GM21737 (cell line): Measurements from ENCODE around the gene ZAR1.
A peak's percentile ranks its signal among the peaks of the same experiment; 100 is the strongest.
"Not testable (repeated sequence)": the region's sequence is repeated elsewhere in the genome, so short reads cannot be mapped to it uniquely, and the experiment has no call there.

Experiments used
- ATAC-seq: cut with Tn5 transposase; IDR thresholded peaks from one replicate; pipeline ENCODE4 v1.9.1; 2021; ENCODE audit warnings: mild to moderate bottlenecking, moderate library complexity; ENCODE audit not compliant: unreplicated experiment

Gene ZAR1

GRCh38 chr4:48490012-48490679, at the start of gene ZAR1:
TSS of gene ZAR1 (plus strand) at chr4:48490252. CDS start at chr4:48490292, 40 bp downstream.
- no peak for ATAC-seq

GRCh38 chr4:48440914-48441313, 49.1 kb upstream of the ZAR1 start:
- ATAC-seq = not testable (repeated sequence)

- no peak for ATAC-seq
Observed at GRCh38 chr4:48445704-48446103, 44.3 kb upstream of the ZAR1 start.

GRCh38 chr4:48446642-48447041, 43.4 kb upstream of the ZAR1 start:
- no peak for ATAC-seq

- no peak for ATAC-seq
Observed at GRCh38 chr4:48449151-48449550, 40.9 kb upstream of the ZAR1 start.

GRCh38 chr4:48450740-48451139, 39.3 kb upstream of the ZAR1 start:
- no peak for ATAC-seq

GRCh38 chr4:48451656-48452055, 38.4 kb upstream of the ZAR1 start:
- not testable (repeated sequence) for ATAC-seq

GRCh38 chr4:48454591-48454990, 35.5 kb upstream of the ZAR1 start:
- ATAC-seq = no peak

GRCh38 chr4:48461000-48461399, 29.1 kb upstream of the ZAR1 start:
- ATAC-seq = no peak

- ATAC-seq = no peak
Observed at GRCh38 chr4:48462363-48462762, 27.7 kb upstream of the ZAR1 start.

- ATAC-seq = peak; percentile 90
Observed at GRCh38 chr4:48467442-48467841, 22.6 kb upstream of the ZAR1 start.

GRCh38 chr4:48467891-48468290, 22.2 kb upstream of the ZAR1 start:
- ATAC-seq = no peak

- no peak for ATAC-seq
Observed at GRCh38 chr4:48470137-48470536, 19.9 kb upstream of the ZAR1 start.

GRCh38 chr4:48470570-48470969, 19.5 kb upstream of the ZAR1 start:
- ATAC-seq = no peak

- no peak for ATAC-seq
Observed at GRCh38 chr4:48472794-48473193, 17.3 kb upstream of the ZAR1 start.

GRCh38 chr4:48475770-48476169, 14.3 kb upstream of the ZAR1 start:
- no peak for ATAC-seq

GRCh38 chr4:48478273-48478672, 11.8 kb upstream of the ZAR1 start:
- ATAC-seq = no peak

GRCh38 chr4:48481581-48481980, 8.5 kb upstream of the ZAR1 start:
- no peak for ATAC-seq

- no peak for ATAC-seq
Observed at GRCh38 chr4:48483006-48483776, 6.9 kb upstream of the ZAR1 start, which contains the start of gene SLC10A4. TSS of gene SLC10A4 (plus strand) at chr4:48483343. CDS start at chr4:48483562, 219 bp downstream.

GRCh38 chr4:48483777-48484493, 6.1 kb upstream of the ZAR1 start:
- no peak for ATAC-seq

- ATAC-seq = no peak
Observed at GRCh38 chr4:48484494-48485168, 5.4 kb upstream of the ZAR1 start.
